ENCODE results near the gene FAM83B.

FAM83B gene

DNA sequence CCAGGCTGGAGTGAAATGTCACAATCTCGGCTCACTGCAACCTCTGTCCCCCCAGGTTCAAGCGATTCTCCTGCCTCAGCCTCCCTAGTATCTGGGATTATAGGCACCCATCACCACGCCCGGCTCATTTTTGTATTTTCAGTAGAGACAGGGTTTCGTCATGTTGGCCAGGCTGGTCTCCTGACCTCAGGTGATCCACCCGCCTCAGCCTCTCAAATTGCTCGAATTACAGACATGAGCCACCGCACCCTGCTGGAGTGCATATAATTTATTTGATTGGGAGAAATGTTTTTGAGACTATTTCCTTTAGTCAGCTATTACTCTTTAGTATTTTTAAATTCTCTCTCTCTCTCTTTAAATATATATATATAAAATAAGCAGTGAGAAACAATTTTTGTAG lies 29.8 kb downstream of the FAM83B start:
- TF ChIP-seq RAD21 (IDR thresholded peaks at IDR 0.05; ENCODE audit: low read depth) (no peak), YY1 (IDR thresholded peaks at IDR 0.05; ENCODE audit: low read depth) (no peak), NFIC (IDR thresholded peaks at IDR 0.05) (no peak), EP300 (IDR thresholded peaks at IDR 0.05; ENCODE audit: borderline replicate concordance) (no peak), ZBTB7A (IDR thresholded peaks at IDR 0.05; ENCODE audit: low read depth) (no peak), TEAD4 (IDR thresholded peaks at IDR 0.05) (no peak), CEBPB (IDR thresholded peaks at IDR 0.05) (no peak), EGR1 (IDR thresholded peaks at IDR 0.05) (no peak), TCF12 (IDR thresholded peaks at IDR 0.05; ENCODE audit: low read depth) (no peak), CREB1 (IDR thresholded peaks at IDR 0.05; ENCODE audit: low read depth) (no peak), FOXM1 (IDR thresholded peaks at IDR 0.05; ENCODE audit: borderline replicate concordance, low read depth) (no peak)
- TF ChIP-seq, protein P1, sequence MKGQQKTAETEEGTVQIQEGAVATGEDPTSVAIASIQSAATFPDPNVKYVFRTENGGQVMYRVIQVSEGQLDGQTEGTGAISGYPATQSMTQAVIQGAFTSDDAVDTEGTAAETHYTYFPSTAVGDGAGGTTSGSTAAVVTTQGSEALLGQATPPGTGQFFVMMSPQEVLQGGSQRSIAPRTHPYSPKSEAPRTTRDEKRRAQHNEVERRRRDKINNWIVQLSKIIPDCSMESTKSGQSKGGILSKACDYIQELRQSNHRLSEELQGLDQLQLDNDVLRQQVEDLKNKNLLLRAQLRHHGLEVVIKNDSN (IDR thresholded peaks at IDR 0.05): no peak
- TF ChIP-seq, protein P2, sequence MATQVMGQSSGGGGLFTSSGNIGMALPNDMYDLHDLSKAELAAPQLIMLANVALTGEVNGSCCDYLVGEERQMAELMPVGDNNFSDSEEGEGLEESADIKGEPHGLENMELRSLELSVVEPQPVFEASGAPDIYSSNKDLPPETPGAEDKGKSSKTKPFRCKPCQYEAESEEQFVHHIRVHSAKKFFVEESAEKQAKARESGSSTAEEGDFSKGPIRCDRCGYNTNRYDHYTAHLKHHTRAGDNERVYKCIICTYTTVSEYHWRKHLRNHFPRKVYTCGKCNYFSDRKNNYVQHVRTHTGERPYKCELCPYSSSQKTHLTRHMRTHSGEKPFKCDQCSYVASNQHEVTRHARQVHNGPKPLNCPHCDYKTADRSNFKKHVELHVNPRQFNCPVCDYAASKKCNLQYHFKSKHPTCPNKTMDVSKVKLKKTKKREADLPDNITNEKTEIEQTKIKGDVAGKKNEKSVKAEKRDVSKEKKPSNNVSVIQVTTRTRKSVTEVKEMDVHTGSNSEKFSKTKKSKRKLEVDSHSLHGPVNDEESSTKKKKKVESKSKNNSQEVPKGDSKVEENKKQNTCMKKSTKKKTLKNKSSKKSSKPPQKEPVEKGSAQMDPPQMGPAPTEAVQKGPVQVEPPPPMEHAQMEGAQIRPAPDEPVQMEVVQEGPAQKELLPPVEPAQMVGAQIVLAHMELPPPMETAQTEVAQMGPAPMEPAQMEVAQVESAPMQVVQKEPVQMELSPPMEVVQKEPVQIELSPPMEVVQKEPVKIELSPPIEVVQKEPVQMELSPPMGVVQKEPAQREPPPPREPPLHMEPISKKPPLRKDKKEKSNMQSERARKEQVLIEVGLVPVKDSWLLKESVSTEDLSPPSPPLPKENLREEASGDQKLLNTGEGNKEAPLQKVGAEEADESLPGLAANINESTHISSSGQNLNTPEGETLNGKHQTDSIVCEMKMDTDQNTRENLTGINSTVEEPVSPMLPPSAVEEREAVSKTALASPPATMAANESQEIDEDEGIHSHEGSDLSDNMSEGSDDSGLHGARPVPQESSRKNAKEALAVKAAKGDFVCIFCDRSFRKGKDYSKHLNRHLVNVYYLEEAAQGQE (IDR thresholded peaks at IDR 0.05; ENCODE audit: low read depth): no peak

DNA sequence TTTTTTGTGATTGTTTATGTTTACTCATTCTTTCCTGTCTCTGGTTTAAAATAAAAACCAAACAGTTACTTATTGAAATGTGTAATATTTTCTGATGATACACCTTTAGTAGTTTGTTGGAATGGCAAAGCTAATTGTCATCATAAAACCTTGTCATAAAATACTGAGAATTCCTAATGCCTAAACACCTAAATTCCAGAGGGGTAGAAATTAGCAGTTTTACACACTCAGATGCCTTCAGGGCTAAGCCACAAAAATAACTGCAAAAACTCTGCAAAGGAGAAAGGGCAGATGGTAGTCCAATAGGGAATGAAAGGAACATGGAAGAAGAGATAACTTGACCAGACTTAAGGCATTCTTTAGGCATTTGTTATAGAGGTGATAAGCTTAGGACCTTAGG lies 30.3 kb downstream of the FAM83B start:
- TF ChIP-seq ZBTB7A (IDR thresholded peaks at IDR 0.05; ENCODE audit: low read depth): no peak
- no peak for TF ChIP-seq RAD21 (IDR thresholded peaks at IDR 0.05; ENCODE audit: low read depth)
- TF ChIP-seq, protein P2 (IDR thresholded peaks at IDR 0.05; ENCODE audit: low read depth): no peak
- TF ChIP-seq EP300 (IDR thresholded peaks at IDR 0.05; ENCODE audit: borderline replicate concordance): no peak
- TF ChIP-seq, protein P3, sequence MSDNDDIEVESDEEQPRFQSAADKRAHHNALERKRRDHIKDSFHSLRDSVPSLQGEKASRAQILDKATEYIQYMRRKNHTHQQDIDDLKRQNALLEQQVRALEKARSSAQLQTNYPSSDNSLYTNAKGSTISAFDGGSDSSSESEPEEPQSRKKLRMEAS (IDR thresholded peaks at IDR 0.05): no peak
- no peak for TF ChIP-seq TAF1 (IDR thresholded peaks at IDR 0.05; ENCODE audit: low read depth)
- no peak for TF ChIP-seq EGR1 (IDR thresholded peaks at IDR 0.05)
- no peak for TF ChIP-seq NFIC (IDR thresholded peaks at IDR 0.05)
- TF ChIP-seq CREB1 (IDR thresholded peaks at IDR 0.05; ENCODE audit: low read depth): no peak
- no peak for TF ChIP-seq TCF12 (IDR thresholded peaks at IDR 0.05; ENCODE audit: low read depth)
- TF ChIP-seq CEBPB (IDR thresholded peaks at IDR 0.05): no peak
- no peak for TF ChIP-seq FOXM1 (IDR thresholded peaks at IDR 0.05; ENCODE audit: borderline replicate concordance, low read depth)
- no peak for TF ChIP-seq YY1 (IDR thresholded peaks at IDR 0.05; ENCODE audit: low read depth)
- TF ChIP-seq TEAD4 (IDR thresholded peaks at IDR 0.05): no peak
- TF ChIP-seq, protein P1 (IDR thresholded peaks at IDR 0.05): no peak

DNA sequence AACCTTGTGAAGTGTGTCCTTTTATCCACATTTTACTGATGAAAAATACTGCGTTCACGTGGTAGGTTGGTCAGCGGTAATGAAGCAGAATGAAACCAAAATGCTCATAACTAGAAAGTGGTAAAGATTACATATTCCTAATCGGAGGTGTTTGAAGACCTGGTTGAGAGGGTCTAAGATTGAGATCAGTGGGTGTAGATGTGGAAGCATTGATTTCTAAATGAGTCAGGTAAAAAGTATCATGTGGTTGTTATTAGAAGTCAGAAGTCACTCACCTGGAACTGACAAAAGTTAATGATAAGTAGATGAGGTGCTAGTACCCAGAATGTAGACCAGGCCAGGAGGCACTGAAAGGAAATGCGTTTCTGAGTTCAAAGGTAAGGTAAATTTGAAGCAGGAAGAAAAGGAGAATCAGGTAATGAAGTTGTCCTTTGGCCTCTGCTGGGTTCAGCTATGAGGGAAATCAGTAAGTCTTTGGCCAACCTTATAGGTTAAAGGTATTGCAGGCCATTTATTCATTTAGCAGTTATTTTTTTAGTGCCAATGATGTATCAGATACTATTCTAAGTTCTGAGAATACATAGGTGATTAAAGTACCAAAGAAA lies 31.2 kb downstream of the FAM83B start:
- TF ChIP-seq EGR1 (IDR thresholded peaks at IDR 0.05) (no peak), FOXM1 (IDR thresholded peaks at IDR 0.05; ENCODE audit: borderline replicate concordance, low read depth) (no peak), NFIC (IDR thresholded peaks at IDR 0.05) (no peak), EP300 (IDR thresholded peaks at IDR 0.05; ENCODE audit: borderline replicate concordance) (no peak), CREB1 (IDR thresholded peaks at IDR 0.05; ENCODE audit: low read depth) (no peak), RAD21 (IDR thresholded peaks at IDR 0.05; ENCODE audit: low read depth) (no peak), YY1 (IDR thresholded peaks at IDR 0.05; ENCODE audit: low read depth) (no peak), TCF12 (IDR thresholded peaks at IDR 0.05; ENCODE audit: low read depth) (no peak), ZBTB7A (IDR thresholded peaks at IDR 0.05; ENCODE audit: low read depth) (no peak), TEAD4 (IDR thresholded peaks at IDR 0.05) (no peak), TAF1 (IDR thresholded peaks at IDR 0.05; ENCODE audit: low read depth) (no peak), CEBPB (IDR thresholded peaks at IDR 0.05) (no peak)
- TF ChIP-seq, protein P2 (IDR thresholded peaks at IDR 0.05; ENCODE audit: low read depth): no peak
- TF ChIP-seq, protein P3 (IDR thresholded peaks at IDR 0.05): no peak
- TF ChIP-seq, protein P1 (IDR thresholded peaks at IDR 0.05): no peak
